Osteoblast (primary cell): ENCODE data around the gene KLHDC4. TPM values are rescaled to one million over a fixed set of nuclear protein-coding genes. Genes with fewer than 3 reads are reported as not detected.
A peak's percentile ranks its signal among the peaks of the same experiment; 100 is the strongest.

Source experiments
- DNase-seq: peaks from one replicate; pipeline ENCODE4 v3.0.0; 2011; ENCODE audit warnings: low spot score, mixed read lengths; ENCODE audit not compliant: insufficient read length; ENCODE audit errors: missing footprints
- H2AFZ ChIP-seq: 2 replicates; pipeline ENCODE4 v1.6.0; 2011; ENCODE audit warnings: mild to moderate bottlenecking, low read length
- H3K27ac ChIP-seq: 2 replicates; pipeline ENCODE4 v1.5.1; 2011; ENCODE audit warnings: mild to moderate bottlenecking, low read depth, low read length, moderate library complexity
- H3K27me3 ChIP-seq: 2 replicates; pipeline ENCODE4 v1.6.0; 2012; ENCODE audit warnings: mild to moderate bottlenecking, control low read depth, inconsistent platforms, low read length, moderate library complexity; ENCODE audit not compliant: insufficient read depth
- H3K36me3 ChIP-seq: 2 replicates; pipeline ENCODE4 v1.5.1; 2011; ENCODE audit warnings: mild to moderate bottlenecking, low read length, control low read depth, moderate library complexity; ENCODE audit not compliant: insufficient read depth
- H3K4me1 ChIP-seq: 2 replicates; pipeline ENCODE4 v1.5.1; 2011; ENCODE audit warnings: mild to moderate bottlenecking, low read length, control low read depth, moderate library complexity; ENCODE audit not compliant: insufficient read depth
- H3K4me2 ChIP-seq: 2 replicates; pipeline ENCODE4 v1.6.0; 2011; ENCODE audit warnings: mild to moderate bottlenecking, low read length; ENCODE audit not compliant: insufficient read depth
- H3K4me3 ChIP-seq: fragments of 200-600 bp; sonication (generic); 3 replicates; pipeline ENCODE4 v1.5.1; 2012; ENCODE audit warnings: mild to moderate bottlenecking, low read length, inconsistent platforms; ENCODE audit not compliant: insufficient read depth
- H3K79me2 ChIP-seq: 2 replicates; pipeline ENCODE4 v1.6.0; 2012; ENCODE audit warnings: mild to moderate bottlenecking, low read length, control low read depth, inconsistent platforms; ENCODE audit not compliant: insufficient read depth
- H3K9me3 ChIP-seq: 2 replicates; pipeline ENCODE4 v1.5.1; 2011; ENCODE audit warnings: low read depth, low read length, control low read depth
- H4K20me1 ChIP-seq: 2 replicates; pipeline ENCODE4 v1.6.0; 2012; ENCODE audit warnings: mild to moderate bottlenecking, low read length, control low read depth; ENCODE audit not compliant: insufficient read depth
- CTCF ChIP-seq: IDR thresholded peaks from 2 replicates; pipeline ENCODE4 v1.5.1; 2011; ENCODE audit warnings: mild to moderate bottlenecking, low read depth, low read length, moderate library complexity; ENCODE audit errors: extremely low read depth
- total RNA-seq: library from RNA; depleted of rRNA; stranded (reverse); fragments of >200 nt; gene quantifications from 2 replicates; pipeline ENCODE4 v1.2.3, GENCODE V29; 2012

Gene KLHDC4
- total RNA-seq, 1 donor, result 22.1 TPM

- no peak overlapping the region for H3K4me2 ChIP-seq
- no peak for TF ChIP-seq CTCF
- H3K27ac ChIP-seq, result no peak overlapping the region
Observed at GRCh38 chr16:87703071-87703470, 62.7 kb downstream of the KLHDC4 start.

GRCh38 chr16:87702325-87702811 lies 63.4 kb downstream of the KLHDC4 start:
- Histone ChIP-seq H3K27me3 (no peaks in the 10 kb centered on the region), H3K9me3 (no peaks in the 10 kb centered on the region), H3K4me2 (no peak overlapping the region), H3K36me3 (peaks cover 9% of the 10 kb centered on the region), H2AFZ (no peak overlapping the region), H3K79me2 (no peaks in the 10 kb centered on the region), H3K4me3 (no peak overlapping the region), H4K20me1 (no peaks in the 10 kb centered on the region), H3K4me1 (no peaks in the 10 kb centered on the region), H3K27ac (no peak overlapping the region)
- peak; percentile 99 for DNase-seq
- TF ChIP-seq CTCF, result peak; percentile 63

More at GRCh38 chr16:87703071-87703470, 62.7 kb downstream of the KLHDC4 start:
- H3K36me3 ChIP-seq, result peaks cover 9% of the 10 kb centered on the region
- H3K9me3 ChIP-seq, result no peaks in the 10 kb centered on the region
- no peak overlapping the region for H2AFZ ChIP-seq
- no peaks in the 10 kb centered on the region for H4K20me1 ChIP-seq
- DNase-seq, result no peak
- H3K4me1 ChIP-seq, result no peaks in the 10 kb centered on the region
- H3K79me2 ChIP-seq, result no peaks in the 10 kb centered on the region
- no peak overlapping the region for H3K4me3 ChIP-seq
- no peaks in the 10 kb centered on the region for H3K27me3 ChIP-seq

- H3K4me2 ChIP-seq, result no peak overlapping the region
- no peaks in the 10 kb centered on the region for H4K20me1 ChIP-seq
- no peaks in the 10 kb centered on the region for H3K27me3 ChIP-seq
- peak; percentile 82 for DNase-seq
- no peak overlapping the region for H2AFZ ChIP-seq
- no peak overlapping the region for H3K27ac ChIP-seq
- no peaks in the 10 kb centered on the region for H3K79me2 ChIP-seq
- no peaks in the 10 kb centered on the region for H3K4me1 ChIP-seq
- H3K4me3 ChIP-seq, result no peak overlapping the region
- H3K36me3 ChIP-seq, result peaks cover 9% of the 10 kb centered on the region
- H3K9me3 ChIP-seq, result no peaks in the 10 kb centered on the region
- no peak for TF ChIP-seq CTCF
Observed at GRCh38 chr16:87701505-87701921, 64.3 kb downstream of the KLHDC4 start.

GRCh38 chr16:87701078-87701460 lies 64.7 kb downstream of the KLHDC4 start:
- no peaks in the 10 kb centered on the region for H3K9me3 ChIP-seq
- no peak overlapping the region for H3K4me3 ChIP-seq
- DNase-seq, result peak; percentile 81
- peaks cover 9% of the 10 kb centered on the region for H3K36me3 ChIP-seq
- no peak for TF ChIP-seq CTCF
- no peaks in the 10 kb centered on the region for H3K79me2 ChIP-seq
- H4K20me1 ChIP-seq, result no peaks in the 10 kb centered on the region
- no peak overlapping the region for H2AFZ ChIP-seq
- H3K4me1 ChIP-seq, result no peaks in the 10 kb centered on the region
- H3K4me2 ChIP-seq, result no peak overlapping the region
- no peaks in the 10 kb centered on the region for H3K27me3 ChIP-seq
- no peak overlapping the region for H3K27ac ChIP-seq
